Measurements from ENCODE around the gene AQP6.
A peak's percentile ranks its signal among the peaks of the same experiment; 100 is the strongest.
"Not testable (repeated sequence)": the region's sequence is repeated elsewhere in the genome, so short reads cannot be mapped to it uniquely, and the experiment has no call there.

AQP6 gene

GRCh38 chr12:49989400-49989799 lies 16.7 kb downstream of the AQP6 start:
- not testable (repeated sequence) for DNase-seq (ENCODE audit: low read depth, low spot score)

GRCh38 chr12:49990273-49990672 lies 17.5 kb downstream of the AQP6 start:
- DNase-seq (ENCODE audit: low read depth, low spot score) = no peak

GRCh38 chr12:49998453-49998852 lies 25.7 kb downstream of the AQP6 start:
- no peak for DNase-seq (ENCODE audit: low read depth, low spot score)

GRCh38 chr12:50003595-50003994 lies 30.8 kb downstream of the AQP6 start:
- no peak for DNase-seq (ENCODE audit: low read depth, low spot score)

GRCh38 chr12:50004696-50005095 lies 31.9 kb downstream of the AQP6 start:
- DNase-seq (ENCODE audit: low read depth, low spot score) = no peak

- DNase-seq (ENCODE audit: low read depth, low spot score) = no peak
These were observed 32.4 kb downstream of the AQP6 start for GRCh38 chr12:50005175-50005574.

- DNase-seq (ENCODE audit: low read depth, low spot score) = no peak
These were observed 33.5 kb downstream of the AQP6 start for GRCh38 chr12:50006280-50006679.

- DNase-seq (ENCODE audit: low read depth, low spot score) = no peak
These were observed 34.2 kb downstream of the AQP6 start for GRCh38 chr12:50006754-50007442.

- no peak for DNase-seq (ENCODE audit: low read depth, low spot score)
These were observed 40.8 kb downstream of the AQP6 start for GRCh38 chr12:50013361-50014147.

GRCh38 chr12:50014342-50014741 lies 41.6 kb downstream of the AQP6 start:
- DNase-seq (ENCODE audit: low read depth, low spot score) = no peak

- DNase-seq (ENCODE audit: low read depth, low spot score) = peak; percentile 53
These were observed 44.0 kb downstream of the AQP6 start for GRCh38 chr12:50016501-50017475.

- no peak for DNase-seq (ENCODE audit: low read depth, low spot score)
These were observed 44.9 kb downstream of the AQP6 start for GRCh38 chr12:50017641-50018040.

- no peak for DNase-seq (ENCODE audit: low read depth, low spot score)
These were observed 45.4 kb downstream of the AQP6 start for GRCh38 chr12:50018154-50018553.

GRCh38 chr12:50018968-50019367 lies 46.2 kb downstream of the AQP6 start:
- no peak for DNase-seq (ENCODE audit: low read depth, low spot score)

GRCh38 chr12:50019524-50019923 lies 46.8 kb downstream of the AQP6 start:
- DNase-seq (ENCODE audit: low read depth, low spot score) = no peak

GRCh38 chr12:50021031-50021430 lies 48.3 kb downstream of the AQP6 start:
- DNase-seq (ENCODE audit: low read depth, low spot score) = no peak

GRCh38 chr12:50022903-50023302 lies 50.2 kb downstream of the AQP6 start:
- DNase-seq (ENCODE audit: low read depth, low spot score) = no peak

- DNase-seq (ENCODE audit: low read depth, low spot score) = no peak
These were observed 51.5 kb downstream of the AQP6 start for GRCh38 chr12:50024227-50024626.

GRCh38 chr12:50024805-50025186 lies 52.0 kb downstream of the AQP6 start:
- no peak for DNase-seq (ENCODE audit: low read depth, low spot score)

- DNase-seq (ENCODE audit: low read depth, low spot score) = peak; percentile 96
These were observed 52.7 kb downstream of the AQP6 start, which contains the start of gene RACGAP1 for GRCh38 chr12:50025187-50026059. Gene RACGAP1, minus strand, starts transcription at chr12:50025494. Its CDS starts 8,779 bp downstream, at chr12:50016715.

- DNase-seq (ENCODE audit: low read depth, low spot score) = no peak
These were observed 53.9 kb downstream of the AQP6 start for GRCh38 chr12:50026691-50027090.

All from smooth muscle cell of the brain vasculature (primary cell).